ENCODE results near the gene CCDC3.
"Not testable (repeated sequence)": the region's sequence is repeated elsewhere in the genome, so short reads cannot be mapped to it uniquely, and the experiment has no call there.

The CCDC3 gene

DNA sequence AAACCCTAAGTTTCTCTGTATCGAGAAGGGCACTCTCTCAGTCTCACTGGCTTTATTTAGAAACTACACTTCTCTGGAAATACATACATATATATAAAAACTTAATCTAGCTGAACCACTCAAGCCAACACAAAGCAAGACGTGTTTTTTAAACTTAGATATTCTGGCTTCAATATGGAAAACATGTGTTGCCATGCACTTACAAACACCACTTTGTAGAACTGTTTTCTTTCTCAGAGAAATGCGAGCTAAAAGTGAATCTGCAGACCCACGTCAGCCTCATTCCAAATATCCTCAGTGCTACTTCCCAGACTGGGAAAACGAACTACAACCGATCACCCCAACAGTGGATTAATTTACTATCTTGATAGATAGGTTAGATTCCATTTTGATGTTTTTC is 1.7 kb downstream of the CCDC3 start:
- no peak for DNase-seq

DNA sequence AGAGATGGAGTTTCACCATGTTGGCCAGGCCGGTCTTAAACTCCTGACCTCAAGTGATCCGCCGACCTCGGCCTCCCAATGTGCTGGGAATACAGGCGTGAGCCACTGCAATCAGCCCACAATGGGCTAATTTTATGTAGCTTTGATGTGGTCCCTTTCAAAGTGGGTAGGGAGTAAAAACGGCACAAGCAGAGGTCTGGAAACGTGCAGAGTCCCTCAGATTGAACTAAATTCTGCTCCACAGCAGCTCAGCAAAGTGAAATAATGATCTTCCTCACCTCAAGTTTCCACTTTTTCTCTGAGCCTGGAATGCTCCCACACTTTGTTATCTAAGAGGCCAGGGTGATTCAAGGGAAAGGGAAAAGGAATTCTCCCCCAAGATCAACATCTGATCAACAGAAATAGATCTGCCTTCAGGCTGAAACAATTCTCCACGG is 6.1 kb downstream of the CCDC3 start:
- no peak for DNase-seq

DNA sequence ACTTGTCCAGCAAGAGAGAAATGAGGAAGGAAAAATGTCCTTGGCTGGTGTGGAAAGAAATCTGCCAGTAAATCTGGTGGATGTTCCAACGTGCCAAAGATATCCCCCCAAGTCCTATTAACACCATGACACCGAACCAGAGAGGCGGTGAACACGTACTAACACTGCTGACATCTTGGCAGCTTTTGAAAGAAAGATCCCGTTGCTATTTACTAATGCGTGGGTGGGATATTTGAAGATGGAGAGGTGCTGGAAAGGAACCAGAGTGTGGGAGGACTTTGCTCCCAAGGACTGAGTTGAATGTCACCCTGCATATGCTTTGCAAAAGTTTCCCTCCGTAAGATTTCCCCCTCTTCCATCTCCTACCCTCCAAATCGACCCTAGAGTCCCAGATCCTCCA is 7.9 kb downstream of the CCDC3 start:
- DNase-seq: no peak

DNA sequence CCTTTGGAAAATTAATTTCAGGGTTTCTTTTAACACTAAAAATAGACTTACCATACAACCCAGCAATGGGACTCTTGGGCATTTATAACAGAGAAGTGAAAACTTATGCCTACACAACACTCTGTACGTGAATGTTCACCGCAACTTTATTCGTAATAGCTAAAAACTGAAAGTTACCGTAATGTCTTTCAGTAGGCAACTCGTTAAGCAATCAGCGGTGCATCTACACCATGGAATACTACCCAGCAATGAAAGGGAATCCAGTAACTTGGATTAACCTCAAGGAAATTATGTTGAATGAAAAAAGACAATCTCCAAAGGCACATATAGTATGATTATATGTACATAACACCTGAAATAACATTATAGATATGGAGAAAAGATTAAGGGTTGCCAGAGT is 16.2 kb downstream of the CCDC3 start:
- no peak for DNase-seq

DNA sequence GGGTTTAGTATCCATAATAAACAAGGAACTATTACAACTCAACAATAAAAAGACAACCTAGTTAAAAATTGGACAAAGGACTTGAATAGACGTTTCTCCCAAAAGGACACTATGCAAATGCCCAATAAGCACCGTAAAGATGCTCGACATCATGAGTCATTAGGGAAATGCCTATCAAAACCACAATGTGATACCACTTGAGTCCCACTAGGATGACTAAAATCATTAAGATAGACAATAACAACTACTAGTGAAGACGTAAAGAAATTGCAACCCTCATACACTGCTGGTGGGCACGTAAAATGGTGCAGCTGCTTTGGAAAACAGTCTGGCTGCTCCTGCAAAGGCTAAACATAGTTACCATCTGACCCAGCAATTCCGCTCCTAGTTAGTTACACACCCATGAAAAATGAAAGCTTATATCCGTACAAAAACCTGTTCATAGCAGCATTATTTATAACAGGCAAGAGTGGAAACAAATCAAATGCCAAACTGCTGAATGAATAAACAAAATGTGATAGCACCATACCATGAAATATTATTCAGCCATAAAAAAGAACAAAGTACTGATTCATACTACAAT is 17.3 kb downstream of the CCDC3 start:
- DNase-seq: peak; percentile 45

DNA sequence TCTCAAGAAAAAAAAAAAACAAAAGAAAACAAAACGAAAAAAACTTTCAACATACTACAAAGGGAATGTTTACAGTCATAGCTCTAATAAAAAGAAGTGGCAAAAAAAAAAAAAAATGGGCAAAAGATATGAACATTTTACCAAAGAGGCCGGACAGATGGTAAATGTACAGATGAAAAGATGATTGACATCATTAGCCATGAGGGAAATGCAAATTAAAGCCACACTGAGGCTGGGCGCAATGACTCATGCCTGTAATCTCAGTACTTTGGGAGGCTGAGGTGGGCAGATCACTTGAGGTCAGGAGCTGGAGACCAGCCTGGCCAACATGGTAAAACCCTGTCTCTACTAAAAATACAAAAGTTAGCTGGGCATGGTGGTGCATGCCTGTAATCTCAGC is 17.9 kb downstream of the CCDC3 start:
- DNase-seq: not testable (repeated sequence)

DNA sequence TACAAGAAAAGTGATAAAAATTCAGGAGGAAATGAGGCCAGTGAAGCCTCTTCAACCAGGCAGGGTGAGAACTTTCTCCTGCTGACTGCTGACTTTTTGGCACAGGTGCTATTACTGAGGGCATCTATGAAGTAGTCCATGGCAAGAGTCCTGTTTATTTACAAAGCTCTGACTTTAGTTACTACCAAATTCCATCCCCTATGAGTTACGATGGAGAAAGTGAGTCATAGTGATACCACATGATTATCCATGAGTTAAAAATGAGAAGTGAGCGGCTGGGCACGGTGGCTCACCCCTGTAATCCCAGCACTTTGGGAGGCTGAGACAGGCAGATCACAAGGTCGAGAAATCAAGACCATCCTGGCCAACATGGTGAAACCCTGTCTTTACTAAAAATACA is 19.9 kb downstream of the CCDC3 start:
- DNase-seq: peak; percentile 92

DNA sequence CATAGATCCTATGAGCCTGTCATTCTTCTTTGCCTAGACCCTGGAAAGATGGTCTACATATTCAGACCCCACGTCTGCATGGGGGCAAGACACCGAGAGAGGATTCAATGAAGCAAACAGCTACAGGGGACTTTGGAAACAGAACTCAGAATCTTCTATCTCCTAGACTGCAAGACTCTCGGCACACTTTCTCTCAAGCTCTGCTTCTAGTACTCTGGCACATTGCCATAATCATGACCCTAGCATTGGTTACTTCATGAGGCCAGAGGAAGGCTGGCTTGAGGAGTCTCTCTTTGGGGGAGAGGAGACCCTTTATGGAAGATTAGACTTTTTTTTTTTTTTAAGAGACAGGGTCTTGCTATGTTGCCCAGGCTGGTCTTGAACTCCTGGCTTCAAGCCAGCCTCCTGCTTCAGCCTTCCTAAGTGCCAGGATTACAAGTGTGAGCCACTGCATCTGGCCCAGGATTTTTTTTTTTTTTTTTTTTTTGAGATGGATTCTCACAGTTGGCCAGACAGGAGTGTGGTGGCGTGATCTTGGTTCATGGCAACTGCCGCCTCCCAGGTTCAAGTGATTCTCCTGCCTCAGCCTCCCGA is 20.7 kb downstream of the CCDC3 start:
- no peak for DNase-seq

DNA sequence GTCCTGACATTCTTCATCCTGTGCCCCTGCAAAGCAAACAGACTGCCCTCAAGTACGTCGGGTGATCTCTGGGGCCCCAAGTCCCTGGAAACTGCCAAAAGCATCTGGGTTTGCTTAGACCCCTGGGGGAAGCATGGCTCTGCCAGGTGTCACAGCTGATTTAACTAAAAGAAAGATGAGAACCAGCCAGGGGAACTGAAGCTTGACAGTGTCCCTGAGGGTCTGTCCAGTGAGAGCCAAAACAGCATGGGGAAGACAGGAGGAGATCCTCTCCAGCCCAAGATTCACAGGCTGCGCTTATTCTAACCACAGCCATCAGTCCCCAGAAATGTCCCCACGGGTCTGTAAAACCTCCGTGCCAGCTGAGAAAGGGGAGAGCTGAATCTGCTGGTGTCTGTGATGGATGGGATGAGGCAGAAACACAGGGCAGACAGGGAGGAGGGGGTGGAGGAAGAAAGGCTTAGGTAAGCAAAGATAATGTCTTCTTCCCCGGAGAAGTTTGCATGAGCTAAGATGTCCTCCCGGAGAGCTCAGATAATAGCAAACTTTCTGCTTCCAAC is 21.3 kb downstream of the CCDC3 start:
- DNase-seq: no peak

DNA sequence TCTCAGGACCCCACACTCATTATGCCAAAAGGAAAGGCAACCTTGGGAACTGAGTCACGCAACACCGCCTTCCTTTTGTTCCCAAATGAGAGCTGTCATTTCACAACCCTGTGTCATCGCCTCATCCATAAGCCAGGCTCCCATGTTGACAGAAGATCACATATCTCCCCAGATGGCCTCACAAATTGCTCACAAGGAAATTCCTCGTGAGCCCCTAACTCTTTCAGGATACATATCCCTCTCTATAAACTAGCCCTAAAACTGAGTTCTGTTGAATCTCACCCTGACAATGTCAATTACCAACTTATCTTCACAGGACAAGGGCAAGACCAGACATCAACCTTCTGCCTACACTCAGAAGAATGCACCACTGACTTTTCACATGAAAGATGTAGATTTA is 22.6 kb downstream of the CCDC3 start:
- no peak for DNase-seq

DNA sequence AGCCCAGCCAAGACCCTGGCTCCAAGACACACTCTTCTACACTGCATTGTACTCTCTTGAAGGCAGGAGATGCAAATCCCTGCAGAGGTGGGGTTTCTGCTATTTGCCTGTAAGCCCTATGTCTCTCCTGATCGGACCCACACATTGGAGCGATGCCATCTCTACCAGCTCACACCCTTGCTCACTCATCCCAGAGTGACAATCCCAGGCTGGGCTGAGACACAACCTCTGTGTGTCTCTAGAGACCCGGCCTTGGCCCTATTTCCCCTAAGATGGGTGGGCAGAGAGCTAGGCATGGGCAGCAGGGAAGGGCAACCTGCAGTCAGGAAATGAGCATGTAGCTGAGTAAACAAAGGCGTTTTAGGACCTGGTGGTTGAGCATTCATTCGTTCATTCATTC is 25.6 kb downstream of the CCDC3 start:
- no peak for DNase-seq

DNA sequence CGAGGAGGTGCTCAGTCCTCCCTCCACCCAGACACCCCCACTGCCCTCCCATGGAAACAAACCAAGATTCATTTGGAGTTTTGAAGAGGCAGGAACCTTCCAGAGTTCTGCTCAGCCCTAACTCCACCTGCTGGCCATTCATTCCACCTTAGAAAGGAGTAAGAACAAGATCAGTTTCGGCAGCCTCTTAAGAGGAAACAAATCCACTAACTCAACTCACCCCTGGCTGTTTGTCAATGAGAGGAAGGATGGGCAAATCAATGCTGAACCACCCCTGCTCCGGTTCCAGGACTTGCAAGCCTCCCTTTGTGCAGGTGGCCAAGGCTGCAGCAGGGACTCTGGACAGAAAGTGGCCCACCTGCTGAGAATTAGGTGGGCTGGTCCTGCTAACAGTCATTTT is 26.2 kb downstream of the CCDC3 start:
- no peak for DNase-seq

DNA sequence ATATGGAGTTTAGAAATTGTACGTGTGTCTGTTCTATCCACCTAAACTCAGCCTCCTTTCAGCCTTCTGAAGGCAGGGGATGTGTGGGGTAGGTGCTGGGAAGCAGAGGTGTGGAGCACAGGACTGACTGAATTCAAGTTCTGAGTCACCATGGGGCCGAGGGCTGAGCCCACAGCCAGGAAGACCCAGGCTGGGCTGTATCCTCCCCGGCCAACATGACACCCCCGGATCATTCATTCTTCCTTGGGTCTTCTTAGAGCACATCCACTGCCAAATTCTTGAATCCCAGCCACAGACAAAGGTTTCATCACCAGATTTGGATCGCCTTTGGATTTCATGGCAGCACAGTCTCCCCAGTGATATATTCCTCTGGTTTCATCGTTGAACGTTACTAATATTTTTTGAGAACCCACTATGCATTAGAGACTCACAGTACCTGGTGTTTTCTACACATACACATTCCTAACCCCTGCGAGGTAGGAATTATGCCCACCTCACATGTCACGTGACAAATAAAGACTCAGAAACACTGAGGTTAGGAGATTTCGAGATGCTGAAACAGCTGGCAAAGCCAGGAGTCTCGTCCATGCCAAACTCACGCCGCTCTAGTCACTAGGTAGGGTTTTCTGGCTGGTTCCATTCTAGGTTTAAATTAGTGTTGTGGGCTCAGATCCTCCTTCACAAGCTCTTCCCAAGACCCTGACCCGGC is 26.9 kb downstream of the CCDC3 start:
- no peak for DNase-seq

DNA sequence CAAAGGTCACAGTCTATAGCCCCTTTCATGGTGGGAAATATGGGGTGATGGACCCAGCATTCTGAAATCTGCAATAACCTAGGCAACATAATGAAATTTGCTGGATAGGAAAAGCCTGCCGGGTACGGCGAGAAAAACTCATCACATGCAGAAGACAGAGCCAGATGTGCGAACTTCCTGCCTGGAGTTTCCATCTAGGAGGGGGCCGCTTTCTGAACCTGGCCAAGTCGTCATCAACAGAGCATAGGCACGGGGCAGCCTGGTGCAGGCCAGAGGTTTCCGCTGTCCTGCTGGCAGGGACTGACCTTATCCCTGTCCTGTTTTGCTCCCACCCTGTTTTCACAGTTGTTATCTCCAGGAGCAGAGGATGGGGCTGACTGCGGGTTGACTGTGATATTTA is 27.4 kb downstream of the CCDC3 start:
- DNase-seq: no peak

DNA sequence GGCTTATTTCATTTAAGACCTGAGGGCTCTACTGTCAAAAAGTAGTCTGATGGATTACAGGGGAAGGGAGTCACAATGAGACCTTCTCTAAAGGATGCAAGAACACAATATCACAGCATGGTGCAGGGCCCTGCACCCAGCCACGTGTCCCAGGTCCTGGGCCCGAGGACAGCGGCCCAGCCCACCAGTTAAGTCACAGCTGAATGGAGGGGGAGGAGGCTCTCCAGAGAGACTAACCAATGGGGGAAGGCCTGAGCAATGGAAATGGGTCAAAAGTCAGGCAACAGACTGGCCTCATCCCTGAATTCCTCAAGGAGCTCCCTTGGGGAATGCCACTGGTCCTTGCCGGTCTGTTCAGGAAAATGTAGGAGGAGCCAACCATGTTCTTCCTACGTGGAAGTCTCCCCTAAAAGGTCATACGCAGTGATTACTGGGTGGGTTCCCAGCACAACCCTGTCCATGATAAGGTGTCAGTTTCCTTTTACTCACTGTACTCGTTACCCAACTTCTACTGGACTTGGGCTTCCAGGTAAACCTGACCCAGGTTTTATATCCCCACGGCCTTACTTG is 28.3 kb downstream of the CCDC3 start:
- DNase-seq: no peak

DNA sequence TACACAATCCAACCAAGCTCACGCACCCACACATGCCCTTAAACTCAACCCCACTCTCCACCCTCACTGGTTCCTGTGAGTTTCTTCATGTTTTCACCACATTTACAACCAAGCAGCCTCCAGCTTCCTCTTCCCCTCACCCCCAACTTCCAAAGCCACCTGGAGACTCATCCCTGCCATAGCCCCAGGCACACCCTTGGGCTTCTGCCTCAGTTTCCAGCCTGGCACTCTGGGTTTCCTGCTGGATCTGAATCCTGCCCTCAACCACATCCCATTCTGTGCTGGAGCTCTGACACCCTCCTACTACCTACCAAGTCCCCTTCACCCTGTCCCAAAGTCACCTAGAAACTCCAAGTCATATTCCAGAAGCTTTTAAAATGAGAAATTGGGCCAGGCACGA is 29.4 kb downstream of the CCDC3 start:
- DNase-seq: no peak

DNA sequence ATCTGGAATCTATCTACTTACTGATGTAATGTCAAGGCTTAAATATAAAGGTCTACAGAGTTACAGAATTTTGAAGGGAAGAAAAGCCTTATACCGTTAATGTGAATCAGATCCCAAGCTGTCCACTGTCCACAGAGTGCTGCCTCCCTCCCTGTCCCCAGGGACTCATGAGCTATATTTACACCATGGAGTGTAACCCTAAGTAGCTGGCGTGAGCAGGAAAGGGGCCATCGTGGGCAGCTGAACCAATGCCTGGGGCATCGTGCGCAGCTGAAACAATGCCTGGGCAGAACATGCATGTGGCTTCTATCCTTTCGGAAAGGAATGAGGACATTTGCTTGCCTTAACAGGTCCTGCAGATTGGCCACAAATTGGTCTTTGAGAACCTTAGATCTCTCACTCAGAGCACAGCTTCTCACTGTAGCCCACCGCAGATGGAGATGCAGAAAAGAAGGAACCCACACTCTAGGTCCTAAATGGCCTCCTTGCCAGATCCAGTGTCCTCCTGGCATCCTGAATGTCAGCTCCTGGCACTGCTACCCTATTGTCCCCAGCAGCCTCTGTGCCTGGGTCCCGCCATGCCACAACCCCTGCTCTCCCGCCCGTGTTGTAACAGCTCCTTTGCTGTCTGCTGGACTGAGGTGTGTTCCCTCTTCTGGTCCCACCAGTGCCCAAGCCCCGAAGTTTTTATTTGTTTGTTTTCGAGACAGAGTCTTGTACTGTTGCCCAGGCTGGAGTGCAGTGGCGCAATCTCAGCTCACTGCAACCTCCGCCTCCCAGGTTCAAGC is 30.3 kb downstream of the CCDC3 start:
- no peak for DNase-seq

DNA sequence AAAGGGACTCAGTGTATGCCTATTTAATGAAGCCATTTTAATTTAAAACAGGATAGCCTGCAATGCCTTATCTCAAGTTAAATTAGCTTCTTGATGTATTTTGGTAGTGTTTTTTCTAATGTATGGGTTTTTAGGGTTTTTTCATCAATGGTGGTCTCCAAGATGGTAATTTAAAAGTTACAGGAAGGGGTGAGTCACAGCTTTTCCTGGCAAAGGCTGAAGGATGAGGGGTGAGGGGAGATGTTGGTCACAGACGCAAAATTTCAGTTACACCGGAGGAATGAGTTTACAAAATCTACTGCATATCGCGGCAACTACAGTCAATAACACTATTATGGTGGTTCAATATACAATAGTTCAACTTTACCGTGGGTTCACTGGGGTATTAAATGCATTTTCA is 31.6 kb downstream of the CCDC3 start:
- DNase-seq: no peak

DNA sequence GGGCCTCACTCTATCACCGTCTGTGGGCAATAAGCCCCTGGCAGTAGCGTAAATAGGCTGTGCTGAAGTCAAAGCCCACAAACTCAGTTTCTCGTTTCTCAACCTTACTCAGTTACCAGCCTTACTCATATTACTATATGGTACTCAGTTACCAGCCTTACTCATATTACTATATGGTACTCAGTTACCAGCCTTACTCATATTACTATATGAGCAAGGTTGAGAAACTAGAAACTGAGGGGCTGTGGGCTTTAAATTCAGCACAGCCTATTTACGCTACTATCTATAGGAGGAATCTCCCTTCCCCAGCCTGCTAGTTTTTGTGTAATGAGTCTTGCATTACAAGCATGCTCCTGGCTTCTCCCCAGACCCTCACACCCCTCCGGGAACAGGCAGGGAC is 35.4 kb downstream of the CCDC3 start:
- DNase-seq: no peak

DNA sequence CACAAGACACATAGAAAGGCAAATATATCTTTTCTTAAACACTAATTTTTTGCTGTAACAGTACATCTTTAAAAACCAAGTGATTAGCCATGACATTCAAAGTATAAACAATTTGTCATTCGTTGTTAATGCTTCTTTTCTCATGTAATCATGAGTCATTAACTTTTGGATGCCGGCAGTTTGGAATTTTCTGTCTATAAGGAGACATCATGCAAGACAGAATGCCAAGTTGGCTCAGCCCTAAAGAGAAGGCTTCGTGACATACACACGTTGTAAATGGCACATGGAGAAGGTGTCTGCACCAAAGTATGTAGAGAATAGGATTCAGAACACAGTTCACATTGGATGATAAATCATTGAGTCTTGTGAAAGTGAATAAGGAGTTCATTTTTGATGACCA is 35.9 kb downstream of the CCDC3 start:
- peak; percentile 77 for DNase-seq

DNA sequence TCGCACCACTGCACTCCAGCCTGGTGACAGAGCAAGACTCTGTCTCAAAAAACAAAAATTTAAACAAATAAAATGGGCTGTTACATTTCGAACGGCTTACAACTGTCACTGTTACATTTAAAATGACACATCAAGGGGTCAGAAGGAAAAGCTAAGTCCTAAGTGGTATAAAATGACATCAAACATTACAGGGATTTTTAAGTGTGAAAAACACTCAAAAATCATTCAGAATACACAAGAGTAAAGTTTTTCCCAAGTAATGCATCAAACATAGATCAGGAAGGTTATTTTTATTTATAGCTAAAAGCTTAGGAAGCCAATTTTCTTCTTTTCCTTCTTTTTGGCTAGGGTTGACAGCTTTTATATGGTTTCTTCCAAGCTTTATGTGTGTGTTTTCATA is 39.0 kb downstream of the CCDC3 start:
- no peak for DNase-seq

DNA sequence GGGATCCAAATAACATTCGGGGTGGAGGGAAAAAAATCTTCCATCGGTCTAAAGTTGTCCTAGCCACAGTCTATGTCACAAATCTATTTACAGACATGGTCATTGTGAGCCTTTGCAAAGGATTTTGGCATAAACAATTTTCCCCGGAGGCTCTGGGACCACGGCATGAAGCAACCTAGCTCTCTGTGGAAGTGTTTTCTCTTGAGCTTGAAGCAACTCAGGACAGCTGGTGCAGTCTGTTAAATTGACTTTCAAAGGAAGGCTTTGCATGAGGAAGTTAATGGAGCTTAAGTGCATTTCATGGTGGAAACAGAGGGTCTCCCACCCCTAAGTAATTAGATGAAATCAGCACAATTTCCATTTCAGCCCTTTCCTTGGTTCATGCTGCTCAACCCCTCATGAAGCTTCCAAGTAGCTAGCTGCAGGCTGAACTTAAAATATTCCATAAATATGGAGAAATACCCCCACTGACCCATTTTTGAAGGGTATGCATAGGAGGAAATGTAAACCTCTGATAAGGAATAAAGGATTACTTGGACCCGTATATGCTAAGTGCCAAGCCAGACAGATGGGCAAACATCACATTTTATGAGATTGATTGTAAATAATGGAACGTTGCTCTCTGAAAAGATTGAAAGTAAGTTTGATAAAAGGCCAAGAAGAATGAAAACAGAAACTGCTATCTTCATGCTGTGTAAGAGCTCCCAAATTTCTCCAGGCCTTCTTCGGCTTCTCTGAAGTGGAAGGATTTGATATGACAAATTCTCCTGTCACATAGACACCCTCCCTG is 39.9 kb downstream of the CCDC3 start:
- DNase-seq: no peak
